Measurements from ENCODE around the gene TRDN.
"Not testable (repeated sequence)": the region's sequence is repeated elsewhere in the genome, so short reads cannot be mapped to it uniquely, and the experiment has no call there.

Gene TRDN

DNA sequence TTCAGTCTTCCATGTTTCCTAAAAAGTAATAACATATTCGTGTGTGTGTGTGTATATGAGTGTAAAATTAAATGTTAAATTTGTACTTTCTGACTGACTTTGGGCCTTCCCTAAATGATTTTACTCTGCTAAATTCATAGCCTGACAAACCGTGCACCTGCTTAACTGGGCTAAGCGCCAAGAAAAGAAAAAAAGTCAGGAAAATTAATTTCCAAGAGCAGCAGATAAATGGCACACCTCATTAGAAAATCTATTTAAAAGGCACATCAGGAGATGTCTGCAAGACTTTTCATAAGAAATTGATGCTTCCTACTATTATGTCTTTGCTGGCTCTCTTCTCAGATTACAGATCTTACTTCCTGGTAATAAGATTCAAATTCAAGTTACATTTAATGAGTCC, 72.4 kb downstream of the TRDN start:
- TF ChIP-seq GATA1 (IDR thresholded peaks at IDR 0.05; ENCODE audit: low read depth, low read length) (no peak), POLR2A (IDR thresholded peaks at IDR 0.05; ENCODE audit: low read length) (no peak)
- no peak for DNase-seq

GRCh38 chr6:123562677-123563076, 74.1 kb downstream of the TRDN start:
- TF ChIP-seq GATA1 (IDR thresholded peaks at IDR 0.05; ENCODE audit: low read depth, low read length) (no peak), POLR2A (IDR thresholded peaks at IDR 0.05; ENCODE audit: low read length) (no peak)
- DNase-seq: no peak

DNA sequence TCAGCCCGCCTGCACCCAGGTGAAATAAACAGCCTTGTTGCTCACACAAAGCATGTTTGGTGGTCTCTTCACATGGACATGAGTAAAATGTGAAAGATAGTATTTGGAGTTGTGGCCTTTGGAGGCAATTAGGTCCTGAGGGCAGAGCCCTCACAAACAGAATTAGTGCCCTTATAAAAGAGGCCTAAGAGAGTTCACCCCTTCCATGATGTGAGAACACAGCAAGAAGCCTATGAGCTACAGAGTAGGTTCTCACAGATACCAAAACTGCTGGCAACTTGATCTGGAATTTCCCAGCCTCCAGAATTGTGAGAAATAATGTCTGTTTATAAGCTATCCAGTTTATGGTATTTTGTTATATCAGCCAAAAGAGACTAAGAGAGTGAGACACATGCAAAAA, 74.5 kb downstream of the TRDN start:
- TF ChIP-seq GATA1 (IDR thresholded peaks at IDR 0.05; ENCODE audit: low read depth, low read length): no peak
- TF ChIP-seq POLR2A (IDR thresholded peaks at IDR 0.05; ENCODE audit: low read length): no peak

DNA sequence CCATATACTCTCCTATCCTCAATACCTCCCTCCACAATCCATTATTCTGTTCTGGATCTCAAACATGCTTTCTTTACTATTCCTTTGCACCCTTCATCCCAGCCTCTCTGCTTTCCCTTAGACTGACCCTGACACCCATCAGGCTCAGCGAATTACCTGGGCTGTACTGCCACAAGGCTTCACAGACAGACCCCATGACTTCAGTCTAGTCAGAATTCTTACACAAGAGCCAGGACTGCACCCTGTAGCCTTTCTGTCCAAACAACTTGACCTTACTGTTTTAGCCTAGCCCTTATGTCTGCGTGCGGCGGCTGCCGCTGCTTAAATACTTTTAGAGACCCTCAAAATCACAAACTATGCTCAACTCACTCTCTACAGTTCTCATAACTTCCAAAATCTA, 76.9 kb downstream of the TRDN start:
- not testable (repeated sequence) for DNase-seq

More for the DNA sequence above, 74.5 kb downstream of the TRDN start:
- DNase-seq: no peak

DNA sequence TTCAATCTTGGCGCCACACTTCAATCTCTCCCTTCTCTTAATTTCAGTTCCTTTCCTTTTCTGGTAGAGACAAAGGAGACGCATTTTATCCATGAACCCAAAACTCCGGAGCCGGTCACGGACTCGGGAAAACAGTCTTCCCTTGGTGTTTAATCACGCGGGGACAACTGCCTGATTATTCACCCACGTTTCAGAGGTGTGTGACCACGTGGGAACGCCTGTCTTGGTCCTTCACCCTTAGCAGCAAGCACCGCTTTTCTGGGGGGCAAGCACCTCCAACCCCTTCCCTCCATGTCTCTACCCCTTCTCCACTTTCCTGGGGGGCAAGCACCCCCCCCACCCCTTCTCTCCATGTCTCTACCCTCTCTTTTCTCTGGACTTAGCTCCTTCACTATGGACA, 79.3 kb downstream of the TRDN start:
- DNase-seq: not testable (repeated sequence)

DNA sequence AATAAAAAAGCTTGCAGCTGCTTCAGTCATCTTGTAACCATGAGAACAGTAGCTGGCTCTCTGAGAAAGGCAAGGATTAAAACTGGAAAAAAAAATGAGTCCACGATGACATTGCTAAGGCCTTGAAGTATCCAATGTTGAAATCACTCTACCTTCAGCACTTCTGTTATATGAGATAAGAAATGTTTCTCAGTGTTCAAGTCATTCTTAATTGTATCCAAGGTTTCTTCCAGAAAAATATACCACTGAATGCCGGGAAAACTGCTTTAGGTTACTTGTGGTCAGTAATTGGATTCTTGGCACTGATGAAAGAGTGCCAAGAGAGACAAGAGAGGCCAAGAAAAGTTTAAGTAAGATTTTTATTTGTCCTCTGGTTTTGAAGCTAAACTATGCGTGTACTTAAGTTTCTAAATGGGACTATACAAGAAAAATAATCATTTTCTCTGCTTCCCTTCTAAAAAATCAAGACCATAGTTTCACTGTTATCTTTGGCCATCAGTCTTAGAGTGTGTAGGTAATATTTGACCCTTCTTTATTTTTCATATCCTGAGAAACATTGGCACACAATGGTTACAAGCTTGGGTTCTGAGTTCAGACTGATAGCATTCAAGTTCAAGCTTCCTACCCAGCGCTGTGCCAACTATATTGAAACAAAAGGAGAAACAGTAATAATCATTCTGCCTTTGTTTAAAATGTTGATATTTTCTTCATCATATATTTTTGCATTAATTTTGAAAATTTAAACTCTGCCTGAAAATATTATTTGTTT, 84.6 kb downstream of the TRDN start:
- TF ChIP-seq GATA1 (IDR thresholded peaks at IDR 0.05; ENCODE audit: low read depth, low read length) (no peak), POLR2A (IDR thresholded peaks at IDR 0.05; ENCODE audit: low read length) (no peak)
- DNase-seq: no peak

DNA sequence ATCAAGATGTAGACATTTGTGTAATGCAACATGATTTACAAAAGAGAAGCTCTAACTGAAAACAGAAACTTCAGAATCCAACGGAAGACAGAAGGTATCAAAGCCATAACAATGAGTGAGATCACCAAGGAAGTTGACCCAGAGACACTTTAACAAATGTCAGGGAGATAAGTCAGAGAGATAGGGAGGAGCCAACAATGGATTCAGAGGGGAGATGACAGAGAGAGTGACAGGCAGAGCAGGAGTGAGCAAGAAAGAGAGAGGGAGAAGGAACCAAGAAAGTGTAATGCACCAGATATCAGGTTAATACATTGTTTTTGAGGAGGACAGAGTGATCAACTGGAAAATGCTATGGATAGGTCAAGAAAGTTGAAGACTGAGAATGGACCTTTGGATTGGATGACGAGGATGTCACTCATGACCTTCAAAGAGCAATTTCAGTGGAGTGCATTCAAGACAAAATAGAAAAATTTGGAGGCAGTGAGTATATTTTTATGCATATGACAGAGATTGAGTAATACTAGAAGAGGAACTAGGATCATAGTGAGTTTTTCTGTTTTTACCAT, 86.6 kb downstream of the TRDN start:
- DNase-seq: no peak
- TF ChIP-seq POLR2A (IDR thresholded peaks at IDR 0.05; ENCODE audit: low read length) (no peak), GATA1 (IDR thresholded peaks at IDR 0.05; ENCODE audit: low read depth, low read length) (no peak)

DNA sequence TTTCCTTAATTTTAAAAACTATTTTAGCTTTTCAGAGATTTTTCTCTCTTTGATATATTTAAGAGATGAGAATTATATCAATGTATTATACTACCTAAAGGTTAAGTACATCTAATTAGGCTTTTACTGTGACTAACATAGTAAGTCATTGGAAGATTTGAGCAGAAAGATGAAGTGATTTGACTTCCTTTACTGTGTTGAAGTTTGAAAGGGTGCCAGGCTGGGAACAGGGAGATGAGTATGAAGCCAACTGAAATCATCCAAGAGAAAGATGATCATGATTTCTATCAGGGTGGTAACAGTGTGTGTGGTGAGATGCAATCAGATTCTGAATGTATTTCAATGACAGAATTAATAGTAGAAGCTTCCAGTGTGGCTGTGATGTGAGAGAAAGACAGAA, 87.3 kb downstream of the TRDN start:
- DNase-seq: no peak
- TF ChIP-seq POLR2A (IDR thresholded peaks at IDR 0.05; ENCODE audit: low read length): no peak
- TF ChIP-seq GATA1 (IDR thresholded peaks at IDR 0.05; ENCODE audit: low read depth, low read length): no peak

DNA sequence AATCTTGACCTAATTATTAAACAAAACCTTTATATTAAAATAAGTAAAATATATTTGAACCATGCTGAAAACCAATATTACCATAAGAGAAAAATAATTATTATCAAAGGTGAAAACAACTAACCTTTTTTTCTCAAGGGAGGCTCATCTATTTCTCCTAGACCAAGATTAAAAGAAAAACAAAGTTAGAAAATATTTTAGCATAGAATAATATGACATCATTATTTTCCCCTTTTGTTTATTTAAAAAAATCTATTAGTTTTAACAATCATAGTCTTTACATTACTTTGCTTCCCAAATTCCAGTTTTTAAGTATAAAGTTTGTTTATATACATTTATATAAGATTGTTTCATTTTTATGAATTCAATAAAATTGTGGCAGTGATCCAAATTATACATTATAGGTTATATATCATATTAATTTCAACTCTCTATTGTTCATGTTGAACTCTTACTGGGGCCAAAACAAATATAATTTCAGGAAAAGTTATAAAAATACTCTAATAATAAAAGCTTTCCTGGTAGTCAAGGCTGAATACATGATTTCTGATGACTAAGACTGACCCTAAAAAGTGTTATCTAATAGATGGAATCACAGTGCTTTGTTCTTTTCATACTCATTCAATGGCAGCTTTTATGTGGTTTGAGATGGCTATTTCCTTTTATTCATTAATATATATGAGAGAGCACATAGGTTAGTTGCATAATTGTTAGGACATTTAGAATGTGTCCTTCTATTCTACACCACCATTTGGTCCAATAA, 89.4 kb downstream of the TRDN start:
- no peak for TF ChIP-seq POLR2A (IDR thresholded peaks at IDR 0.05; ENCODE audit: low read length)
- TF ChIP-seq GATA1 (IDR thresholded peaks at IDR 0.05; ENCODE audit: low read depth, low read length): no peak
- no peak for DNase-seq

DNA sequence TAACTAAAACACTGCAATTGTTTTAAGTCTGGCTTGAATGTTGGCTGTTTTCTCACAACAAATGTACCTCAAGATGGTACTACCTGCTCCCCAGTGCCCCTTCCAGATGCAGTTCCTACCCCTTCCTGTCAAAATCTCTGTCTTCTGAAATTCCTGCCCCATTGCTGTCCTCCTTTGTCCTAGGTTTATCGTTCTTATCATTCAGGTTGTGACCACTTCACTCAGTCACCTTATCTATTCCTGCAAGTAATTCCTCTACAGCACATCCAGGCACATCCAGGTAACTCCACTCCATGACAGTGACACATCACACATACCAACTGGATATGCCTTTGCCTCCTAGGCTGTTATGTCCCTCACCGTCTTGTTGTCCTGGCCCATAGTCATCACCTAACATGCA, 90.2 kb downstream of the TRDN start:
- TF ChIP-seq POLR2A (IDR thresholded peaks at IDR 0.05; ENCODE audit: low read length) (no peak), GATA1 (IDR thresholded peaks at IDR 0.05; ENCODE audit: low read depth, low read length) (no peak)
- DNase-seq: no peak

- DNase-seq: no peak
- TF ChIP-seq GATA1 (IDR thresholded peaks at IDR 0.05; ENCODE audit: low read depth, low read length) (no peak), POLR2A (IDR thresholded peaks at IDR 0.05; ENCODE audit: low read length) (no peak)
Measured at GRCh38 chr6:123541462-123541861, 95.3 kb downstream of the TRDN start.

GRCh38 chr6:123533862-123534648, 102.7 kb downstream of the TRDN start:
- TF ChIP-seq POLR2A (IDR thresholded peaks at IDR 0.05; ENCODE audit: low read length): no peak
- TF ChIP-seq GATA1 (IDR thresholded peaks at IDR 0.05; ENCODE audit: low read depth, low read length): no peak
- no peak for DNase-seq

DNA sequence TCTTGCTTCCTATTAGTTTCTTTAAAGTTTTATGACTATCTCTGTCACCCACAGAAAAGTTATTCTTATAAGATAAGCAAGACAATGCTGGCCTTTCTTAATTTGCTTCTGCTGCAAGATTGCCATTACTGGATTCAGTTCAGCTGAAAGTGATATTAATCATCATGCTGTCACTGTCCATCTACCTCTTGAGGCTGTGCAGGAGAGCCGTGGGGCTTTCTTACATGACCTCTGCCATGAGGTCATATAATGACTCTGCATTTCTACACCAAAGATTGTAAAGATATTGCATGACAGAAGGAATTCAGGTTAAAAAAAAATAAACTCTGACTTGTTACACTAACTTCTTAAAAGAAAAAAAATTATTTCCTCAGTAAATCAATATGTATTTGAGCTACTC, 106.9 kb downstream of the TRDN start:
- no peak for TF ChIP-seq GATA1 (IDR thresholded peaks at IDR 0.05; ENCODE audit: low read depth, low read length)
- no peak for TF ChIP-seq POLR2A (IDR thresholded peaks at IDR 0.05; ENCODE audit: low read length)
- DNase-seq: peak; percentile 55 to 58

- TF ChIP-seq GATA1 (IDR thresholded peaks at IDR 0.05; ENCODE audit: low read depth, low read length) (no peak), POLR2A (IDR thresholded peaks at IDR 0.05; ENCODE audit: low read length) (no peak)
- no peak for DNase-seq
Measured at GRCh38 chr6:123529058-123529457, 107.7 kb downstream of the TRDN start.

Measured in erythroblast (primary cell).